GM19395 (cell line): ENCODE results near the gene CAPN5.

Experiments used
- ATAC-seq: cut with Tn5 transposase; IDR thresholded peaks from one replicate; pipeline ENCODE4 v1.9.1; 2021; ENCODE audit warnings: mild to moderate bottlenecking, moderate library complexity; ENCODE audit not compliant: unreplicated experiment

CAPN5 gene

DNA sequence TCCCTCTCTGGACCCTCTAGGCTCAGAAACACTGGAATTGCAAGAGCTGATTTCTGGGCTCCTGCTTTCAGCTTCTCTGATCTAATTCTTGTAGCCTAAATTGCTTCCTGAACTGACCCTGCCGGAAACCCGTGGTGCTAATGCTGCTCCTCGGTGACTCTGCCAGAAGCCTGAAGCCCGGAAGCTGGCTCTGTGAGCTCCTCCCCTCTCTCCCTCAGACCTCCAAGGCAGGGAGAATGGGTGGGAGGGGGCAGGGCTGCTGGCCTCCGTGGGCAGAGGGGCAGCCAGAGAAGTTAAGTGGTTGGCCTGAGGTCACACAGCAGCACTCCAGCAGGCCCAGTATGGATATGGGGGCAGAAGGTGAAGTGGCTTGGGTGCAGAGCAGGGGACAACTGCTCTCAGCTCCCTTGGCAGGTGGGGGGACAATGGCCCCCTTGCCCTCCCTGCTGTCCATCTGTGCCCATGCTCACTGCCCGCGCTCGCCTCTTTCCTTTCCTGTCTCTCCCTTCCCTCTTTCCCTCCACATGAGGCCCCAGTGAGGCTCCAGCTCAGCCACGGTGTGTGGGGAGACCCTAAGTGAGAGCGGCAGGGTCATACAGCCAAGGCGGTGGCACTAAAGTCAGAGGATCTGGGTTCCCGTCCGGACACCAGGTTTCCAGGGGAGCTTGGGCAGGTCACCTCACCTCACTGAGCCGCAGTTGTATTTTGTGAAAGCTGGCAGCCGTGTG, 16.2 kb downstream of the CAPN5 start:
- no peak for ATAC-seq

- no peak for ATAC-seq
Observed at GRCh38 chr11:77083566-77084245, 16.9 kb downstream of the CAPN5 start.

- no peak for ATAC-seq
Observed at GRCh38 chr11:77084581-77085191, 17.9 kb downstream of the CAPN5 start.

DNA sequence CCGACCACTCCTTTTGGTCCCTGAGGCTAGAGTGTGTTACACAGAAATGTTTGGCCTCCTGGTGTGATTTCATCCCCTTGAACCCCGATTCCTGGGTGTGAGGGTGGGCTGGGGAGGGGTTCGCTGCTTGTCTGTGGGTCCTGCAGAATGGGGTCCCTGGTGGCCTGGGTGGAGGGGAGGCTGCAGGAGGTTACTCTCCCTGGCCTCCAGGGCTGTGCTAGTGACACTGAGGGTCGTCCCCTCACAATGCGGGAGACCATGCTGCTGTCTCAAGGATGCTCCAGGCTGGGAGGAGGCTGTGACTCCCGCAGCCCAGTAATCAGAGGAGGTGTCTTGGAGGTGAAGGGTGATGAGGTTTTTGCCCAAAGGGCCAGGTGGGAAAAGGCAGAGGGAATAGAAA, 18.9 kb downstream of the CAPN5 start:
- ATAC-seq: no peak

DNA sequence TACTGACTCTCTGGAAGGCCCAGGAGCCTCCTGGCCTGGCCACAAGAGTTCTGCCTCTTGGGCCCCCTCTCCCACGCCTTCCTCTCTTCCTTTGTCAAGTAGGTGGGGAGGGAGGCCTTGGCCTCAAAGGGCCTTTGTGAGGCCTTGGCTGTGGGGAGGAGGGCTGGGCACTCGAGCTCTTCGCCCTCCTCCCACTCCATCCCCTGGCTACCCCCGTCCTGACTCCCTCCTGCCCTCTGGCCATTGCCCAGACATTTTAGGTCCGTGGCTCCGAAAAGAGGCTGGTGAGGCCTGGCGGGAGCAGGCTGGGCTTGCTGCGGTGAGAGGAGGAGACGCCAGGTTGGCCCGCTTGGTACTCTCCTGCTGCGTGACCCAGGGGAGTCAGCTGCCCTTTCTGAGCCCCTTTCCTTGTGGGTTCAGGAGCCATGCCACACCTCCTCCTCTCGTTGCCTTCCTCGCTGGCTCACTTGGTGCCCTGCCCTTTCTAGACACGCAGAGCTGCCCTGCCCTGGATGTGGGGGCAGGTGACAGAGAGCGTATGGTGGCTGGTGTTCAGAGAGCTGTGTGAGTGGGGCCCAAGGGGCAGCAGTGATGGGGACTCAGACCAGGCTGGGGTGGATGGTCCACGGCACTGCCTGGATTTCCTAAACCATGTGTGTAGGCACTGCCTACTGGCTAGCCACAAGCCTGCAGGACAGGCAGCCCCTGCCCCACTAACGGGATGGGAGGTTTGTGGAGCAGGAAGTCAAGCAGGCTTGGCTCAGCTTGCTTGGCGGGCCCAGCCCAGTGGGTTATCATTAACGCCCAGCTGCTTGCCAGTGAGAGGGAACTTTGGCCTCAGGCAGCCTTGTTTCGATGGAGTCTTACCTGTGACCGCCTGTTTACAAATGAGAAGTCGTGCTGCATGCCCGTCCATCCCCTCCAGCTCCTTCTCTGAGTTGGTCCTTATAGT, 20.0 kb downstream of the CAPN5 start:
- ATAC-seq: no peak

GRCh38 chr11:77087723-77088225, 21.0 kb downstream of the CAPN5 start:
- ATAC-seq: no peak

DNA sequence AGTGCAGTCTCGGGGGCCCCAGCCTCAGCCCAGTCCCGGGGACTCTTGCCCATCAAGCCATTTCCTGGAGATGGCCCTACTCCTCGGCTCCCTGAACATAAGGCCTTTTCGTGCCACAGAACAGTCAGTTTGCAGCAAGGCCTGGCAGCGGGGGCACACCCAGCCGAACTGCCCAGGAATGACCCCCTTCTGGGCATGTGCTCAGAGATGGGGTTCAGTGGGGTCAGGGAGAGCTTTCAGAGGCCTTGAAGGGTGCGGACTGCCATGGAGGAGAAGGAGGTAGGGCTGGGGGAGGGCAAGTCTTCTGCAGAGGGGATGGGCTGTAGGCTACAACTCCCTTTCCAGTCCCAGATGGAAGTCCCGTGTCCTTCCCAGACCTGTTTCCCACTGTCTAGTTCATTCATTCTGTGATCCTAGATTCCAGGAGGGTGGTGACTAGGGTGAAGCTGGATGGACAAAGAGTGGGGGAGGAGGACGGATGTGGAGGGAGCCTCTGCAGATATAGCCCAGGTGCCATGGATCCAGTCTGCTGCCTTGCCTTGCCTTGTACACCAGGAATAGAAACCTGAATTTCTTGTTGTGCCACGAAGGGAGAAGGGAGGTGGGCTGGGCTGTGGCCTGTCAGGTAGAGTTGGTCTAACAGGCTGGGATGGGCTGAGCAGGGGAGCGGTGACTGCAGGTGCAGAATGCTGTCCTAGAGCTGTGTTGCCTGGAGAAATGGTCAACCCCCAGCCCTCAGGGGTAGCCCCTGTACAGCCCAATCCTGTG, 21.6 kb downstream of the CAPN5 start:
- no peak for ATAC-seq

GRCh38 chr11:77089004-77089545, 22.3 kb downstream of the CAPN5 start:
- ATAC-seq: no peak

- ATAC-seq: no peak
Observed at GRCh38 chr11:77090046-77090372, 23.2 kb downstream of the CAPN5 start.

GRCh38 chr11:77090373-77091111, 23.8 kb downstream of the CAPN5 start:
- no peak for ATAC-seq

DNA sequence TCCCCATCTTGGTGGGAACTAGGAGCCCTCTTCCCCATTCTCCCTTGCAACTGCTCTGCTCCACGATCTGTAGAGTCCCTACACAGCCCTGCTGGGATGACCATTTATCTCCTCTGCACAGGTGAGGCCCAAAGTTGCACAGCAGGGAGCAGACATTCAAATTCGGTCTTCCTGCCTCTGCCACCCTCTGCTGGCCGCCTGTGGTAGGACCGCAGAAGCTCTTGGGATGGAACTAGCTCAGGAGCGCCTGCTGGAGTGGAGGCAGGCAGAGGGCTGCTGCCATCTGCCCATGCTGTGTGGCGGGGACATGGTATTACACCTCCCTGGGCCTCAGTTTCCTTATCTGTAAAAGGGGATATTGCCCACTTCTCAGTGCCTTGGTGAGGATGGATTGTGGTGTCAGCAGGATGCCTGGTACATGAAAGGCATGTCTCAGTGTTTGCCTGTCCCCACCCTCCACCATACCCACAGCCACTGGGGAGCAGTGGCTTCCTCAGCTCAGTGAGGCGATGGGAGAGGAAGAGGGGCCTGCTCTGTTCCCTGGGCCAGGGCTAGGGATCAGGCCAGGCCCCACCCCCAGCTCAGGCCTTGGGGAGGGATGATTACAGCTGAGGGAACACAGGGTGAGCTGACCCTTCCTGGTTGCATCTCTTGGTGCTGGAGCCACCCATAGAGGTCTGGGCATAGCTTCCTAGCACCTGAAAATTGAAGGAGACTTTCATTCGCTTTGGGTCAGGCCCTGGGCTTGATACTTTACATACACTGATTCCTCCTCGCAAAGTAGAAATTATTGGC, 24.6 kb downstream of the CAPN5 start:
- peak; percentile 81 for ATAC-seq

- ATAC-seq: no peak
Observed at GRCh38 chr11:77092382-77092781, 25.6 kb downstream of the CAPN5 start.

GRCh38 chr11:77093056-77093891, 26.5 kb downstream of the CAPN5 start:
- ATAC-seq: no peak

DNA sequence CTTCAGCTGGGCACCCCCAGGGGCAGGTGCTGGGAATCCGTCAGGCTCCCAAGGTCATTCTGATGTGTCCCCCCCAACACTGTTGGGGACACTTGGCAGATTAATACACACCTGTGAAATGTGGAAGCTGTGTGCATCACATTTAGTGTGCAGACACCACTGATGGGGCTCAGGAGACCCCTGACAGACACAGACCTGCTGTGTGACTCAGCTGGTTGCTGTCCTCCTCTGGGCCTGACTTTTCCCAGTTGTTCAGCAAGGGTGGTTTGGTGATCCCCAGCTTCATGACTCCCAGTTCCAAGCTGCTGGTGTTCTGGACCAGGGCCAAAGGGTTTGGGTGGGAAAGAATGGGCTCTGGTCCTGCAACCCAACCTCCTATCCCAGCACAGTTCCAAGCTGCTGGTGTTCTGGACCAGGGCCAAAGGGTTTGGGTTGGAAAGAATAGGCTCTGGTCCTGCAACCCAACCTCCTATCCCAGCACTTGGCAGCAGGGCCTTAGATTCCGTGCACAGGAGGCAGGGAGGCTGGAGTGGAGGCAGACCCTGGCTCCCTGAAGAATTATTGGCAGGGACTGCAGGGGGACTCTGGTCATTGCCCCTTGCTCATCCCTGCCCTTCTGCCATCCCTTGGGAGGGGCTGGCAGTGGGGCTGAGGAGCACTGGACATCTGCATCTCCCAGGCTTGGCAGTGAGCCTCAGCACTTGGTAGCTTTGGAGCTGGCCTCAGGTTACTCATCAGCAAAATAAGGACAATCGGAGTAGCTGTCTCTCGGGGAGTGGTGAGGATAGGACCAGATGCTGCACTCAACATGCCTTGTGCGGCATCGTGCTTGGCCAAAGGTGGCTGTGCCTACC, 27.4 kb downstream of the CAPN5 start:
- ATAC-seq: no peak

GRCh38 chr11:77094841-77095365, 28.1 kb downstream of the CAPN5 start:
- no peak for ATAC-seq
